CD8-positive, alpha-beta memory T cell (primary cell): ENCODE measurements around the gene SMARCC1. TPM values are rescaled to one million over a fixed set of nuclear protein-coding genes. Genes with fewer than 3 reads are reported as not detected.
A peak's percentile ranks its signal among the peaks of the same experiment; 100 is the strongest.
"Not testable (repeated sequence)": the region's sequence is repeated elsewhere in the genome, so short reads cannot be mapped to it uniquely, and the experiment has no call there.

ENCODE experiments used
- CTCF ChIA-PET: fragments of 350-600 bp; sonication (Branson Sonifier 250); formaldehyde crosslinking; loops from one replicate; lab custom pipeline; 2021; ENCODE audit warnings: antibody characterized with exemption; lab: Charles Lee
- POLR2A ChIA-PET: fragments of 350-600 bp; sonication (Branson Sonifier 250); formaldehyde crosslinking; loops from one replicate; lab custom pipeline; 2021; ENCODE audit warnings: antibody characterized with exemption; lab: Charles Lee
- DNase-seq, 5 donors: peaks; one replicate each; pipeline versions ENCODE4 v3.0.0 to v3.0.0-alpha.2; 2020 to 2022; ENCODE audit warnings: mixed read lengths in 1 of 5
- H3K27ac ChIP-seq: one replicate; pipeline ENCODE4 v1.7.0; 2013; ENCODE audit warnings: low read depth, mild to moderate bottlenecking, low read length, moderate library complexity
- H3K27me3 ChIP-seq: 2 replicates; pipeline ENCODE4 v1.7.0; 2013; ENCODE audit warnings: low read length, mild to moderate bottlenecking; ENCODE audit not compliant: insufficient read depth, poor library complexity, severe bottlenecking
- H3K36me3 ChIP-seq: 2 replicates; pipeline ENCODE4 v1.7.0; 2013; ENCODE audit warnings: mild to moderate bottlenecking, low read length, moderate library complexity; ENCODE audit not compliant: insufficient read depth
- H3K4me1 ChIP-seq: 2 replicates; pipeline ENCODE4 v1.7.0; 2013; ENCODE audit warnings: mild to moderate bottlenecking, low read length, moderate library complexity; ENCODE audit not compliant: insufficient read depth
- H3K4me3 ChIP-seq: 2 replicates; pipeline ENCODE4 v1.7.0; 2013; ENCODE audit warnings: mild to moderate bottlenecking, low read length
- H3K9me3 ChIP-seq: 2 replicates; pipeline ENCODE4 v1.7.0; 2013; ENCODE audit warnings: mild to moderate bottlenecking, low read length
- H3K27ac Mint-ChIP-seq, 8 donors: one replicate each; pipeline ENCODE4 v1.8.0; 2020 to 2021; ENCODE audit warnings: mixed read lengths in 8 of 8, mild to moderate bottlenecking in 6 of 8, inconsistent platforms in 3 of 8, moderate library complexity in 3 of 8
- H3K27me3 Mint-ChIP-seq, 2 donors: one replicate each; pipeline ENCODE4 v1.8.0; 2020 to 2021; ENCODE audit warnings: mixed read lengths in 2 of 2, mild to moderate bottlenecking in 1 of 2, moderate library complexity in 1 of 2
- H3K36me3 Mint-ChIP-seq, 3 donors: one replicate each; pipeline ENCODE4 v1.8.0; 2020 to 2021; ENCODE audit warnings: mixed read lengths in 3 of 3, inconsistent platforms in 1 of 3, mild to moderate bottlenecking in 1 of 3
- H3K4me1 Mint-ChIP-seq, 3 donors: one replicate each; pipeline ENCODE4 v1.8.0; 2020 to 2021; ENCODE audit warnings: mixed read lengths in 3 of 3, inconsistent platforms in 1 of 3, mild to moderate bottlenecking in 1 of 3
- H3K4me3 Mint-ChIP-seq, 7 donors: one replicate each; pipeline ENCODE4 v1.8.0; 2020 to 2021; ENCODE audit warnings: mixed read lengths in 7 of 7, mild to moderate bottlenecking in 6 of 7, moderate library complexity in 4 of 7, inconsistent platforms in 2 of 7
- H3K9me3 Mint-ChIP-seq, 5 donors: one replicate each; pipeline ENCODE4 v1.8.0; 2020 to 2022; ENCODE audit warnings: mixed read lengths in 5 of 5, mild to moderate bottlenecking in 3 of 5, moderate library complexity in 2 of 5, inconsistent platforms in 1 of 5
- polyA plus RNA-seq: library from polyadenylated mRNA; unstranded; fragments of 300-500 nt; fragmentation: Illumina TruSeq; gene quantifications from one replicate; pipeline ENCODE4 v1.2.3, GENCODE V29; 2021
- total RNA-seq, 2 experiments: library from RNA; stranded (reverse); gene quantifications; one replicate each; pipeline ENCODE4 v1.2.3, GENCODE V29; 2021

Gene SMARCC1
- total and polyA plus RNA-seq, 3 experiments from 2014 or later, result 54.6 to 107 (median 100) TPM

GRCh38 chr3:47743352-47743751 lies 38.3 kb downstream of the SMARCC1 start:
- H3K4me3 Mint-ChIP-seq, POLR2A ChIA-PET, H3K27ac ChIP-seq: not testable (repeated sequence)

GRCh38 chr3:47741925-47742324 lies 39.8 kb downstream of the SMARCC1 start:
- peaks cover 0 to 62% (median 14%) of the 10 kb centered on the region in 3 donors for H3K36me3 Mint-ChIP-seq
- POLR2A ChIA-PET, result no interaction called here

More at GRCh38 chr3:47743352-47743751, 38.3 kb downstream of the SMARCC1 start:
- H3K36me3 ChIP-seq, H3K9me3 ChIP-seq, H3K27me3 ChIP-seq, H3K27ac Mint-ChIP-seq, H3K9me3 Mint-ChIP-seq, DNase-seq, H3K4me3 ChIP-seq, H3K4me1 ChIP-seq, H3K27me3 Mint-ChIP-seq: not testable (repeated sequence)
- CTCF ChIA-PET, result interaction anchor here (0.7 kb wide), 1 partner anchor 38 kb away, joined by 3 read pairs; no protein-coding TSS in a partner anchor
- Mint-ChIP-seq H3K4me1 (peaks cover 19 to 43% (median 41%) of the 10 kb centered on the region in 3 donors), H3K36me3 (peaks cover 0 to 55% (median 12%) of the 10 kb centered on the region in 3 donors)

GRCh38 chr3:47732143-47732542 lies 49.5 kb downstream of the SMARCC1 start:
- H3K27me3 ChIP-seq, result no peaks in the 10 kb centered on the region
- no peak overlapping the region for H3K27ac ChIP-seq
- peak overlapping the region in 3 of 8 donors; percentile 14 to 39 (median 37) for H3K27ac Mint-ChIP-seq
- H3K36me3 ChIP-seq, result peaks cover 37% of the 10 kb centered on the region
- CTCF ChIA-PET, result no interaction called here
- peaks cover 0 to 17% (median 0%) of the 10 kb centered on the region in 3 donors for H3K4me1 Mint-ChIP-seq
- no peaks in the 10 kb centered on the region for H3K4me1 ChIP-seq
- DNase-seq, result no peak
- no peaks in the 10 kb centered on the region for H3K9me3 ChIP-seq
- H3K4me3 ChIP-seq, result no peak overlapping the region
- no peak overlapping the region for H3K4me3 Mint-ChIP-seq
- POLR2A ChIA-PET, result no interaction called here
- H3K9me3 Mint-ChIP-seq, result no peaks in the 10 kb centered on the region
- no peaks in the 10 kb centered on the region for H3K27me3 Mint-ChIP-seq
- H3K36me3 Mint-ChIP-seq, result peaks cover 7 to 74% (median 19%) of the 10 kb centered on the region in 3 donors

More at GRCh38 chr3:47741925-47742324, 39.8 kb downstream of the SMARCC1 start:
- peaks cover 7% of the 10 kb centered on the region for H3K36me3 ChIP-seq
- no peaks in the 10 kb centered on the region for H3K9me3 Mint-ChIP-seq
- H3K9me3 ChIP-seq, result no peaks in the 10 kb centered on the region
- H3K4me3 ChIP-seq, result no peak overlapping the region
- peaks cover 19 to 47% (median 41%) of the 10 kb centered on the region in 3 donors for H3K4me1 Mint-ChIP-seq
- DNase-seq, result no peak
- H3K27me3 Mint-ChIP-seq, result no peaks in the 10 kb centered on the region
- no peak overlapping the region for H3K4me3 Mint-ChIP-seq
- H3K4me1 ChIP-seq, result no peaks in the 10 kb centered on the region
- CTCF ChIA-PET, result interaction anchor here (1.3 kb wide), 1 partner anchor 212 kb away, joined by 3 read pairs; no protein-coding TSS in a partner anchor
- H3K27ac Mint-ChIP-seq, result peak overlapping the region in 1 of 8 donors; percentile 81
- H3K27ac ChIP-seq, result no peak overlapping the region
- no peaks in the 10 kb centered on the region for H3K27me3 ChIP-seq

GRCh38 chr3:47731061-47731460 lies 50.6 kb downstream of the SMARCC1 start:
- Histone ChIP-seq H3K4me3 (no peak overlapping the region), H3K27me3 (no peaks in the 10 kb centered on the region), H3K36me3 (peaks cover 36% of the 10 kb centered on the region), H3K27ac (no peak overlapping the region), H3K9me3 (no peaks in the 10 kb centered on the region), H3K4me1 (no peaks in the 10 kb centered on the region)
- DNase-seq, result no peak
- Mint-ChIP-seq H3K36me3 (peaks cover 7 to 76% (median 16%) of the 10 kb centered on the region in 3 donors), H3K27me3 (no peaks in the 10 kb centered on the region), H3K4me3 (no peak overlapping the region), H3K27ac (peak overlapping the region in 1 of 8 donors; percentile 8), H3K4me1 (peaks cover 0 to 13% (median 0%) of the 10 kb centered on the region in 3 donors), H3K9me3 (no peaks in the 10 kb centered on the region)
- ChIA-PET CTCF (no interaction called here), POLR2A (no interaction called here)

DNA sequence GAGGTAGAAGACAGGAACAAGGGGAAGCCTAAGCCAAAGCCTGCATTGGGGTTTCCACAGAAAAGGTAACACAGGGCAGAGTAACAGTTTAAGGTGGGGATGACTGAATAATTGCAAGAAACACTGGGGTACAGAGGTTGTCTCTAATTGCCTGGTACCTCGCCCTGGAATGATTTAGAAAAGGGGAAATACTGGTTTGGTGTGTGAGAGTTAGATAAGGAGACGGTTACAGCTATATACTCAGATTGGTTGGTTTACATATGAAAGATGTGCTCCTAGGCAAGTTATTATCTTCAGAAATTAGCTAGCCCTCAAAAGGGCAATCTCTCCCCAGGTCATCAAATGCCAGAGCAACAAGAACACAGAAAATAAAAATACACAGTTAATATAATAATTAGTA lies 58.8 kb downstream of the SMARCC1 start:
- H3K27me3 ChIP-seq, result no peaks in the 10 kb centered on the region
- no peaks in the 10 kb centered on the region for H3K9me3 Mint-ChIP-seq
- peak overlapping the region in 4 of 8 donors; percentile 29 to 77 (median 48) for H3K27ac Mint-ChIP-seq
- H3K27me3 Mint-ChIP-seq, result no peaks in the 10 kb centered on the region
- H3K36me3 Mint-ChIP-seq, result peaks cover 0 to 56% (median 7%) of the 10 kb centered on the region in 3 donors
- H3K27ac ChIP-seq, result no peak overlapping the region
- ChIA-PET CTCF (interaction anchor here (0.7 kb wide), 1 partner anchor 1686 kb away, joined by 3 read pairs; no protein-coding TSS in a partner anchor), POLR2A (interaction anchor here (1.0 kb wide), 1 partner anchor 91 kb away, joined by 3 read pairs; no protein-coding TSS in a partner anchor)
- no peak for DNase-seq
- H3K36me3 ChIP-seq, result peaks cover 7% of the 10 kb centered on the region
- H3K9me3 ChIP-seq, result no peaks in the 10 kb centered on the region
- H3K4me3 Mint-ChIP-seq, result no peak overlapping the region
- no peak overlapping the region for H3K4me3 ChIP-seq
- H3K4me1 ChIP-seq, result no peaks in the 10 kb centered on the region
- H3K4me1 Mint-ChIP-seq, result peaks cover 5 to 6% (median 5%) of the 10 kb centered on the region in 3 donors

DNA sequence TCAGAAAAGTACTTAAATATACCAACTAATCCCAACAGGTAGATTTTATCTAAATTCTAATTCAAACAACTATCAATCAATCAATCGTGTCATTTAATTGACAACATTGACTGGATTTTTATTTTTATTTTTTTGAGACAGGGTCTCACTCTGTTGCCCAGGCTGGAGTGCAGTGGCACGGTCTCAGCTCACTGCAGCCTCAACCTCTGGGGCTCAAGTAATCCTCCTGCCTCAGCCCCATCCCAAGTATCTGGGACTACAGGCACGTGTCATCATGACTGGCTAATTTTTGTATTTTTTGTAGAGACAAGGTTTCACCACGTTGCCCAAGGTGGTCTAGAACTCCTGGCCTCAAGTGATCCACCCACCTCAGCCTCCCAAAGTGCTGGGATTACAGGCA lies 64.2 kb downstream of the SMARCC1 start:
- CTCF ChIA-PET, H3K9me3 Mint-ChIP-seq, DNase-seq, H3K4me1 ChIP-seq, H3K4me3 Mint-ChIP-seq, H3K27ac ChIP-seq, POLR2A ChIA-PET, H3K27me3 ChIP-seq, H3K9me3 ChIP-seq, H3K4me3 ChIP-seq, H3K27me3 Mint-ChIP-seq: not testable (repeated sequence)
- H3K36me3 ChIP-seq, result peaks cover 10% of the 10 kb centered on the region
- peak overlapping the region in 3 of 8 donors; percentile 17 to 35 (median 19) for H3K27ac Mint-ChIP-seq
- H3K36me3 Mint-ChIP-seq, result peaks cover 0 to 66% (median 12%) of the 10 kb centered on the region in 3 donors
- peaks cover 8 to 18% (median 13%) of the 10 kb centered on the region in 3 donors for H3K4me1 Mint-ChIP-seq

DNA sequence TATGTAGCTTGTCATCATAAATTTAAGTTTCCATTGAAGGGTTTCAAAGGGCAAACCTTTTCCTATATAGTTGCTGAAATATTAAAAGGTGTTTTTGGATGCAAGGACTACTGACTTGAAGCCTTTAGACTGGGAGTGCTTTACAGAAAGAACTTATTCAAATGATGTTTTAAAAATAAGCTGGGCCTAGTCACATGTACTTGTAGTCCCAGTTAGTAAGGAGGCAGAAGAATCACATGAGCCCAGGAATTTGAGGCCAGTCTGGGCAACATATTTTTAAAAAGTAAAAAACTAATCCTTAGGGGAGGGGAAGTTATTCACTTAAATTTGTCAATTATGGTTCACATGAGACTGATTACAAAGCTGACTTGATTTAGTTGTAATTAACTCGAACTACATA lies 65.0 kb downstream of the SMARCC1 start:
- no peaks in the 10 kb centered on the region for H3K4me1 ChIP-seq
- H3K9me3 ChIP-seq, result no peaks in the 10 kb centered on the region
- peaks cover 0 to 68% (median 13%) of the 10 kb centered on the region in 3 donors for H3K36me3 Mint-ChIP-seq
- no peak overlapping the region for H3K4me3 Mint-ChIP-seq
- no peak for DNase-seq
- no peak overlapping the region for H3K4me3 ChIP-seq
- H3K27me3 Mint-ChIP-seq, result no peaks in the 10 kb centered on the region
- H3K36me3 ChIP-seq, result peaks cover 12% of the 10 kb centered on the region
- POLR2A ChIA-PET, result no interaction called here
- H3K27ac ChIP-seq, result no peak overlapping the region
- CTCF ChIA-PET, result no interaction called here
- H3K27ac Mint-ChIP-seq, result peak overlapping the region in 2 of 8 donors; percentile 2 to 71
- H3K27me3 ChIP-seq, result no peaks in the 10 kb centered on the region
- H3K9me3 Mint-ChIP-seq, result no peaks in the 10 kb centered on the region
- H3K4me1 Mint-ChIP-seq, result peaks cover 9 to 16% (median 15%) of the 10 kb centered on the region in 3 donors

- ChIA-PET POLR2A (no interaction called here), CTCF (no interaction called here)
- H3K4me3 Mint-ChIP-seq, result no peak overlapping the region
- H3K9me3 ChIP-seq, result no peaks in the 10 kb centered on the region
- no peaks in the 10 kb centered on the region for H3K27me3 ChIP-seq
- H3K27ac ChIP-seq, result peak overlapping the region; percentile 5
- H3K4me1 Mint-ChIP-seq, result peaks cover 8 to 13% (median 12%) of the 10 kb centered on the region in 3 donors
- peaks cover 20% of the 10 kb centered on the region for H3K36me3 ChIP-seq
- H3K36me3 Mint-ChIP-seq, result peaks cover 0 to 70% (median 12%) of the 10 kb centered on the region in 3 donors
- H3K4me3 ChIP-seq, result no peak overlapping the region
- DNase-seq, result no peak
- H3K27me3 Mint-ChIP-seq, result no peaks in the 10 kb centered on the region
- no peaks in the 10 kb centered on the region for H3K9me3 Mint-ChIP-seq
- no peaks in the 10 kb centered on the region for H3K4me1 ChIP-seq
- H3K27ac Mint-ChIP-seq, result peak overlapping the region in 4 of 8 donors; percentile 21 to 65 (median 36)
These were observed 65.8 kb downstream of the SMARCC1 start for GRCh38 chr3:47715928-47716327.
